Prostate gland (tissue), 2 donors: ENCODE measurements around the gene LSM3. TPM values are rescaled to one million over a fixed set of nuclear protein-coding genes. Genes with fewer than 3 reads are reported as not detected.

ENCODE experiments used
- DNase-seq: peaks from one replicate; pipeline ENCODE4 v3.0.0-alpha.2; 2019; ENCODE audit warnings: low spot score
- H3K27ac ChIP-seq, 2 donors: fragments of 200-600 bp; sonication (generic); 2 replicates each; pipeline ENCODE4 v1.5.1; 2017 to 2019
- H3K27me3 ChIP-seq: fragments of 200-600 bp; sonication (generic); replicated peaks from 2 replicates; pipeline ENCODE4 v1.5.1; 2019; ENCODE audit not compliant: insufficient read depth
- H3K36me3 ChIP-seq, 2 donors: fragments of 200-600 bp; sonication (generic); 1 replicate in 1 of 2; 2 replicates in 1 of 2; pipeline versions ENCODE4 v1.5.1 to v1.8.1; 2017 to 2019
- H3K4me1 ChIP-seq: fragments of 200-600 bp; sonication (generic); replicated peaks from 2 replicates; pipeline ENCODE4 v1.5.1; 2019
- H3K4me3 ChIP-seq, 2 donors: fragments of 200-600 bp; sonication (generic); 2 replicates each; pipeline ENCODE4 v1.5.1; 2017 to 2019
- H3K9me3 ChIP-seq: fragments of 200-600 bp; sonication (generic); 2 replicates; pipeline ENCODE4 v1.5.1; 2017
- CTCF ChIP-seq, 4 experiments: fragments of 200-600 bp in 2 of 4; fragments of 450-650 bp in 2 of 4; sonication (generic) in 2 of 4; IDR thresholded peaks; 1 replicate in 3 of 4; 2 replicates in 1 of 4; pipeline ENCODE4 v1.5.1; 2016 to 2019; ENCODE audit warnings: antibody characterized with exemption in 4 of 4, mild to moderate bottlenecking in 2 of 4, moderate library complexity in 2 of 4
- POLR2A ChIP-seq: fragments of 450-650 bp; IDR thresholded peaks from one replicate; pipeline ENCODE4 v1.6.1; 2016; ENCODE audit warnings: antibody characterized with exemption, mild to moderate bottlenecking
- POLR2AphosphoS5 ChIP-seq: sonication (generic); formaldehyde crosslinking; IDR thresholded peaks from one replicate; pipeline ENCODE4 v1.6.1; 2017; ENCODE audit warnings: antibody characterized with exemption
- WGBS: methylation state at CpG from one replicate; pipeline ENCODE4 v1.1.5; 2018; 5-methylcytosine and 5-hydroxymethylcytosine counted together
- intact Hi-C: fragments of 100-400 bp; cut with DNase I; formaldehyde crosslinking; loops from one replicate; pipeline ENCODE4 v1.14.2; 2022
- total RNA-seq, 2 donors: library from RNA; depleted of rRNA; stranded (reverse); fragments of >200 nt; gene quantifications; one replicate each; pipeline ENCODE4 v1.1.0, GENCODE V29; 2016

The LSM3 gene
- total RNA-seq, 2 donors from 2014 or later, result 15.0 to 15.1 TPM

DNA sequence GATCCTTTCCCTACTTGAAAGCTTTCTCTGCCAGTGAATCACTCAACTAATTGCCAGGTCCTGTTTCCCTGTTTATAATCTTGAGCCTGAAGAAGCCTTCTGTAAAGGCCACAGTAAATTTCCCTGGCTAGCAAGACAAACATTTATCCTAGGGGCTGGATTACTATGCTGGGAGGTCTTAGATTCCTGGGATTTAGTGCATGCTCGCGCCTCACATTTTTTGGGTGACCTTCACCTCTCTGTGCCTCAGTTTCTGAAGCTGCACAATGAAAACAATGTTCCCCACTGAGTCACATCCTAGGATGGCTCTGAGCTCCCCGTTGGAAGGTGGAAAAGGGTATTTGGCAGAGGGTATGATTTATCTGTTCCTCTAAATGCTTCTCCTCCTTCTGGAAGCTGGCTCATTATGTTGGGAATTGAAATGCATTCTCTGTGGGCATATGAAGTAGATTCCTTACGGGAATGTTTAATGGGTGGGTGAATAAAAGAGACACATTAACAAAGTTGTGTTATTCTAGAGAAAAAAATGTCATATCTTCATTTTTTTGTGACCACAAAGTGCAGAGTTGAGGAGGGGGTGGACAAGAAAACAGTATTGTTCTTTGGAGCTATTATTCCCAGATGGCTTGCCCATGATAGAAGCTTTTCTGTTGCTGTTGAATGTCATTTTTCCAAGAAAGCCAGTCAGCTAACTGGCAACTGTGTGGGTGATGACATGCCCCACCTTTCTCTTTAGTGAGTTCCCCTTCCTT, 32.4 kb downstream of the LSM3 start:
- Histone ChIP-seq H3K4me1 (no peaks in the 10 kb centered on the region), H3K27me3 (no peaks in the 10 kb centered on the region), H3K27ac (no peak overlapping the region), H3K9me3 (no peaks in the 10 kb centered on the region), H3K4me3 (no peak overlapping the region), H3K36me3 (no peaks in the 10 kb centered on the region)
- DNase-seq, result no peak
- 65% methylated on average over 4 of the region's 4 CpGs for WGBS
- intact Hi-C loops, result no loop called here
- TF ChIP-seq POLR2A, result no peak
- TF ChIP-seq POLR2AphosphoS5, result no peak
- TF ChIP-seq CTCF (IDR thresholded peaks at IDR 0.05), result no peak

- Histone ChIP-seq H3K4me3 (no peak overlapping the region), H3K9me3 (no peaks in the 10 kb centered on the region), H3K27me3 (no peaks in the 10 kb centered on the region), H3K4me1 (no peaks in the 10 kb centered on the region), H3K27ac (no peak overlapping the region), H3K36me3 (no peaks in the 10 kb centered on the region)
- no peak for DNase-seq
- TF ChIP-seq POLR2A (no peak), POLR2AphosphoS5 (no peak), CTCF (IDR thresholded peaks at IDR 0.05) (no peak)
- intact Hi-C loops, result no loop called here
- 72% methylated on average over 4 of the region's 4 CpGs for WGBS
Observed at GRCh38 chr3:14211621-14212020, 33.0 kb downstream of the LSM3 start.

DNA sequence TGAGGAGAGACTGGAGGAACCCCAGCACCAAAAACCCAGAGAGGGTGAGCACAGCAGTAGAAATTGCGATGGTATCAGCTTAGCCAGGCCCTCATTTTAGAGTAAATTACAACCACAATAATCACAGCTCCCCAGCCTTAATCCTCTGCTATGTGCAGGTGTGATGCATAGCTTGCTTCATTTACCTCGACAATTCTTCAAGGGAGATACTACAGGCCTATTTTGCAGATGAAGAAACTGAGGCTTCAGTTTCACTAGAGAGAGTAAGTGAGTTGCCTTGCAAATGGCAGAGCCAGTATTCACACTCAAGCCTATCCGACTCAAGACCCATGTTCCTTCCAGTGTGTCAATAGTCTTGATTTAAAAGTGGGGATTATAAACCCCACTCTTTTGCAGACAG, 33.4 kb downstream of the LSM3 start:
- 94% methylated on average over 3 of the region's 3 CpGs for WGBS
- no peak overlapping the region for H3K4me3 ChIP-seq
- H3K36me3 ChIP-seq, result no peaks in the 10 kb centered on the region
- no peak for TF ChIP-seq CTCF (IDR thresholded peaks at IDR 0.05)
- TF ChIP-seq POLR2A, result no peak
- no peak for TF ChIP-seq POLR2AphosphoS5
- no peak for DNase-seq
- intact Hi-C loops, result no loop called here
- no peaks in the 10 kb centered on the region for H3K4me1 ChIP-seq
- no peaks in the 10 kb centered on the region for H3K27me3 ChIP-seq
- H3K9me3 ChIP-seq, result no peaks in the 10 kb centered on the region
- no peak overlapping the region for H3K27ac ChIP-seq

DNA sequence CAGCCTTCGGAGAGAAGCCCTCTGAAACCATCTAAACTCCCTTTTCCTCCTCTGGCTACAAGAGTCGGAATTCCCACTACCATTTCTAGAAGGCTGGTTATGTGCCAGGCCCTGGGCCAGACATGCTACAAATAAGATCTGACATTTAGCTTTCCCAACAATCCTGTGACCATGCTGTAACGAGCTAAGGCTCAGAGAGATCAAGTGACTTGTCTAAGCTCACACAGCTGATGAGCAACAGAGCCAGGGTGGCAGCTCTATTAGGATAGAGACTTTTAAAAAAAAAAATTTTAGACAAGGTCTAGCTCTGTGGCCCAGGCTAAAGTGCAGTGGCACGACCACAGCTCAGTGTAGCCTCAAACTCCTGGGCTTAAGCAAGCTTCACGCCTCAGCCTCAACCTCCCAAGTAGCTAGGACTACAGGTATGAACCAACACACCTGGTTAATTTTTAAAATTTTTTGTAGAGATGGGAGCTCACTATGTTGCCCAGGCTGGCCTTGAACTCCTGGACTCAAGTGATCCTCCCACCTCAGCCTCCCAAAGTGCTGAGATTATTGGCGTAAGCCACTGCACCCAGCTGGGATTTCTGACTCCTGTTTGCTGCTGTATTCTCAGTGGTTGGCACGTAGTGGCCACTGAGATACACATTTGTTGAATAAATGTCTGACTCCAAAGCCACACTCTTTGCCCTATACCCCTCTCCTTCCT, 34.6 kb downstream of the LSM3 start:
- Histone ChIP-seq H3K27ac (no peak overlapping the region), H3K4me1 (no peaks in the 10 kb centered on the region), H3K4me3 (no peak overlapping the region), H3K36me3 (no peaks in the 10 kb centered on the region), H3K9me3 (no peaks in the 10 kb centered on the region), H3K27me3 (no peaks in the 10 kb centered on the region)
- TF ChIP-seq CTCF (IDR thresholded peaks at IDR 0.05) (no peak), POLR2A (no peak), POLR2AphosphoS5 (no peak)
- DNase-seq, result no peak
- WGBS, result 91% methylated on average over 7 of the region's 7 CpGs
- intact Hi-C loops, result no loop called here

DNA sequence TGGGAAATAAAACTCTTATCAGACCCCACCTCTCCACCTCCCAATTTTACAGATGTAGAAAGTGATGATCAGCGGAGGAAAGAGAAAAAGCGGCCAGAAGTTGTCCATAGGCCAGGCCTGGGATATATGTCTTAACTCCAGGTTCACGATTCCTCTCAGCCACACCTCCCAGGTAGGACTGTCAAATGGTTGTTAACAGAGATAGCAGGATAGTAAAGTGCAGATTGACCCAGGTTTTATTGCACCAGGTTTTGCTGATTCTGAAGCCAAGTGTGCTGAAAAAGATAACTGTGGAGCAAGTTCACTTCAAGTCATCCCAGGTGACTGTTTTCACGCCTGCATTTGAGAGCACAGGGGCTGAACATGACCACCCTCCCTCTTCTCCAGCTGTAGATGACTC, 36.1 kb downstream of the LSM3 start:
- Histone ChIP-seq H3K36me3 (no peaks in the 10 kb centered on the region), H3K9me3 (no peaks in the 10 kb centered on the region), H3K4me1 (no peaks in the 10 kb centered on the region), H3K27me3 (no peaks in the 10 kb centered on the region), H3K27ac (no peak overlapping the region), H3K4me3 (no peak overlapping the region)
- no peak for DNase-seq
- TF ChIP-seq CTCF (IDR thresholded peaks at IDR 0.05) (no peak), POLR2AphosphoS5 (no peak), POLR2A (no peak)
- intact Hi-C loops, result no loop called here
- 94% methylated on average over 4 of the region's 4 CpGs for WGBS
